MM.1S (cell line): ENCODE measurements around the gene GHRH.

Source experiments
- DNase-seq: peaks from one replicate; pipeline ENCODE4 v3.0.0-alpha.2; 2015
- H2AFZ ChIP-seq: fragments of 300-600 bp; sonication (generic); 2 replicates; pipeline ENCODE4 v1.6.0; 2016; ENCODE audit warnings: antibody characterized with exemption, low read length
- H3F3A ChIP-seq: fragments of 300-600 bp; sonication (generic); 2 replicates; pipeline ENCODE4 v1.6.1; 2016; ENCODE audit warnings: mild to moderate bottlenecking, antibody characterized with exemption, low read length, moderate library complexity, mixed read lengths; ENCODE audit not compliant: insufficient read depth
- H3K27ac ChIP-seq: fragments of 300-600 bp; sonication (generic); 2 replicates; pipeline ENCODE4 v1.5.1; 2016; ENCODE audit warnings: mild to moderate bottlenecking, low read length
- H3K27me3 ChIP-seq: fragments of 300-600 bp; sonication (generic); replicated peaks from 2 replicates; pipeline ENCODE4 v1.6.0; 2016; ENCODE audit warnings: low read length; ENCODE audit not compliant: insufficient read depth
- H3K36me3 ChIP-seq: fragments of 300-600 bp; sonication (generic); replicated peaks from 2 replicates; pipeline ENCODE4 v1.6.1; 2016; ENCODE audit warnings: mild to moderate bottlenecking, low read length, mixed read lengths; ENCODE audit not compliant: insufficient read depth
- H3K4me1 ChIP-seq: fragments of 300-600 bp; sonication (generic); 2 replicates; pipeline ENCODE4 v1.6.1; 2016; ENCODE audit warnings: low read length, mixed read lengths
- H3K4me2 ChIP-seq: fragments of 300-600 bp; sonication (generic); 2 replicates; pipeline ENCODE4 v1.6.0; 2016; ENCODE audit warnings: low read depth, low read length
- H3K4me3 ChIP-seq: fragments of 300-600 bp; sonication (generic); 2 replicates; pipeline ENCODE4 v1.5.1; 2016; ENCODE audit warnings: low read length, mixed read lengths
- H3K79me2 ChIP-seq: fragments of 300-600 bp; sonication (generic); 2 replicates; pipeline ENCODE4 v1.6.1; 2016; ENCODE audit warnings: mixed run types, low read length, mixed read lengths
- H3K9ac ChIP-seq: fragments of 300-600 bp; sonication (generic); 2 replicates; pipeline ENCODE4 v1.6.1; 2016; ENCODE audit warnings: low read length, mixed read lengths
- H3K9me2 ChIP-seq: fragments of 300-600 bp; sonication (generic); replicated peaks from 2 replicates; pipeline ENCODE4 v1.6.1; 2016; ENCODE audit warnings: mild to moderate bottlenecking, low read length, mixed read lengths; ENCODE audit not compliant: insufficient read depth
- H3K9me3 ChIP-seq: fragments of 300-600 bp; sonication (generic); replicated peaks from 2 replicates; pipeline ENCODE4 v1.6.1; 2016; ENCODE audit warnings: mild to moderate bottlenecking, low read length, mixed read lengths; ENCODE audit not compliant: insufficient read depth
- H4K20me1 ChIP-seq: fragments of 300-600 bp; sonication (generic); 2 replicates; pipeline ENCODE4 v1.6.1; 2016; ENCODE audit warnings: mild to moderate bottlenecking, low read length, moderate library complexity, mixed read lengths; ENCODE audit not compliant: insufficient read depth
- EZH2 ChIP-seq: fragments of 300-600 bp; sonication (generic); optimal IDR thresholded peaks from 2 replicates; pipeline ENCODE3; 2017; ENCODE audit warnings: low read depth, mild to moderate bottlenecking, antibody characterized with exemption, low read length, mixed read lengths
- EZH2phosphoT487 ChIP-seq: fragments of 300-600 bp; sonication (generic); IDR thresholded peaks from 2 replicates; pipeline ENCODE4 v1.6.1; 2018; ENCODE audit warnings: antibody characterized with exemption, low read length
- TF ChIP-seq, protein P1 (sequence below): fragments of 300-600 bp; sonication (generic); IDR thresholded peaks from 2 replicates; pipeline ENCODE4 v1.5.1; 2016; ENCODE audit warnings: antibody characterized with exemption, low read length, mixed read lengths

GHRH gene

DNA sequence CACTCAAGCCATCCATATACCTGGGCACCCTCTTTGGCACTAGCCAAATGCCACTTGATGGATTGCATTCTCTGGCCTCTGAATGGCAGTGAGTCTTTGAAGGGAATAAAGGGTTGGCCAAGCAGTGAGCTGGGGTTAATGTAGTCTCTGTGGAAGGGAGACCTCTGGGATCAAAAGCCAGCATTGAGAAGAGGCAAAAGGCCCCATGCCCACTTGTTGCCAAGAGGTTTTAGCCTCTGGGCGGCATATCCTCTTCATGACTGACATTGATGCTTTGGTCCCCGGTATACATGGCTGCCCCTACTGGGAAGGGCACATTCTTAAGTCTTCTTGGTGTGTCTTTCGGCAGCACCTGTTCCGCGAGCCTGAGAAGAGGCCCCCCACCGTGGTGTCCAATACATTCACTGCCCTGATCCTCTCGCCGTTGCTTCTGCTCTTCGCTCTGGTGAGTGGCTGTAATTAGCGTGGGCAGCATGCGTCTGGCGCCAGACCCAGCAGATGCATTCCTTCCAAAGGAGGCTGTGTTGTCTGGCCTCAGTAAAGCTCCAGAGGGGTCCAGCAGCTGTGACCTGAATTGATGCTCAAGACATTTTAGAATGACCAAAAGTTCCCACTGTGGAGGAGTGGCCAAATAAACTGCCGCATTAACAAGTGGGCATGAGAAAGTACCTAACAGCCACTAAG, 29.5 kb downstream of the GHRH start:
- Histone ChIP-seq H3K9me2 (no peaks in the 10 kb centered on the region), H3K27ac (no peak overlapping the region), H3K36me3 (peaks cover 12% of the 10 kb centered on the region), H3K4me1 (no peaks in the 10 kb centered on the region), H2AFZ (no peak overlapping the region), H3K4me3 (no peak overlapping the region), H3K27me3 (no peaks in the 10 kb centered on the region), H3K79me2 (no peaks in the 10 kb centered on the region), H3F3A (no peaks in the 10 kb centered on the region), H3K9ac (no peak overlapping the region), H4K20me1 (no peaks in the 10 kb centered on the region), H3K9me3 (no peaks in the 10 kb centered on the region), H3K4me2 (no peak overlapping the region)
- no peak for TF ChIP-seq EZH2
- TF ChIP-seq EZH2phosphoT487: no peak
- TF ChIP-seq, protein P1, sequence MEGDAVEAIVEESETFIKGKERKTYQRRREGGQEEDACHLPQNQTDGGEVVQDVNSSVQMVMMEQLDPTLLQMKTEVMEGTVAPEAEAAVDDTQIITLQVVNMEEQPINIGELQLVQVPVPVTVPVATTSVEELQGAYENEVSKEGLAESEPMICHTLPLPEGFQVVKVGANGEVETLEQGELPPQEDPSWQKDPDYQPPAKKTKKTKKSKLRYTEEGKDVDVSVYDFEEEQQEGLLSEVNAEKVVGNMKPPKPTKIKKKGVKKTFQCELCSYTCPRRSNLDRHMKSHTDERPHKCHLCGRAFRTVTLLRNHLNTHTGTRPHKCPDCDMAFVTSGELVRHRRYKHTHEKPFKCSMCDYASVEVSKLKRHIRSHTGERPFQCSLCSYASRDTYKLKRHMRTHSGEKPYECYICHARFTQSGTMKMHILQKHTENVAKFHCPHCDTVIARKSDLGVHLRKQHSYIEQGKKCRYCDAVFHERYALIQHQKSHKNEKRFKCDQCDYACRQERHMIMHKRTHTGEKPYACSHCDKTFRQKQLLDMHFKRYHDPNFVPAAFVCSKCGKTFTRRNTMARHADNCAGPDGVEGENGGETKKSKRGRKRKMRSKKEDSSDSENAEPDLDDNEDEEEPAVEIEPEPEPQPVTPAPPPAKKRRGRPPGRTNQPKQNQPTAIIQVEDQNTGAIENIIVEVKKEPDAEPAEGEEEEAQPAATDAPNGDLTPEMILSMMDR: no peak
- DNase-seq: no peak

DNA sequence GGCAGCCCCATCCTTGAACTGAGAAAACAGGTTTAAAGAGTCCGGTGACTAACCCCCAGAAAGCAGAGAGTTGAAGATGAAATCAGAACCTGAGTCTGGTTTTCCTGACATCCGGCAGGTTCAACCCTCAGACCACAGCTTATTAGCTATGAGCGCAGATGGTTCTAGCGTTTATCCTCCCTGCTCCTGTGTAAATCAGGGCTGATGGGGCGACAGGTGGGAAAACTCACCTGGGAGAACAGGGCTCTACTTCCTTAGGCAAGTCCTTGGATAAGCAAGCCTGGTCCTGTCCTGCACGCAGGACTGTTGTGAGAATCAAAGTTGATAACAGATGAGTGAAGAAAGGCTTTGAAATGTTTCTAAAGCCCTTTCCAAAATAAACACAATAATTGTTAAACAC, 31.4 kb downstream of the GHRH start:
- DNase-seq: no peak
- Histone ChIP-seq H3K27me3 (no peaks in the 10 kb centered on the region), H3K9ac (no peak overlapping the region), H3K4me3 (no peak overlapping the region), H3K9me2 (no peaks in the 10 kb centered on the region), H3K27ac (no peak overlapping the region), H2AFZ (no peak overlapping the region), H3K4me2 (no peak overlapping the region), H3K36me3 (peaks cover 19% of the 10 kb centered on the region), H3F3A (no peaks in the 10 kb centered on the region), H3K79me2 (no peaks in the 10 kb centered on the region), H3K9me3 (no peaks in the 10 kb centered on the region), H3K4me1 (no peaks in the 10 kb centered on the region), H4K20me1 (no peaks in the 10 kb centered on the region)
- TF ChIP-seq, protein P1: no peak
- TF ChIP-seq EZH2phosphoT487 (no peak), EZH2 (no peak)

DNA sequence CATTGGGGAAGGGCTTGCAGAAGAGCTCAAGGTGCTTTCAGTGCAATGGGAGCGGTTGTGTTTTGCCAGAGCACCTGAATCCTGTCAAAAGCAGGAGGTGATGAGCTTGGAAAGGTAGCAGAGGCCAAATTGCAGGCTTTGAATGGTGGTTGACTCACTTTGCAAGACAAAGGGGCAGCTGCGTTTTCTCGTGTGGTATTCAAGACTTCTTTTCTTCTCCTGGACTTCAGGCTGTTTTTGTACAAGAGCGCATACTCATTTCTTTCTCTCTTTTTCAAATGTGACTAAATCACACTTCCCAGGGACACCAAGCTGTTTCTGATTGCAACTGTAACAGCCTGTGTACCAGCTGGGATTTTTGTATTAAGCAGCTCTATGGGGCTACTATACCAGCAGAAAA, 32.3 kb downstream of the GHRH start:
- Histone ChIP-seq H3K4me2 (no peak overlapping the region), H3K79me2 (no peaks in the 10 kb centered on the region), H3K27ac (no peak overlapping the region), H3F3A (no peaks in the 10 kb centered on the region), H3K4me1 (no peaks in the 10 kb centered on the region), H3K27me3 (no peaks in the 10 kb centered on the region), H3K9ac (no peak overlapping the region), H4K20me1 (no peaks in the 10 kb centered on the region), H3K36me3 (peaks cover 27% of the 10 kb centered on the region), H3K9me2 (no peaks in the 10 kb centered on the region), H3K9me3 (no peaks in the 10 kb centered on the region), H3K4me3 (no peak overlapping the region), H2AFZ (no peak overlapping the region)
- TF ChIP-seq, protein P1: no peak
- no peak for TF ChIP-seq EZH2phosphoT487
- TF ChIP-seq EZH2: no peak
- no peak for DNase-seq
